GM12874 (cell line): ENCODE results near the gene PFKFB2.

Source experiments
- TF ChIP-seq, protein P1 (sequence below): IDR thresholded peaks from 2 replicates; pipeline ENCODE4 v1.5.1; 2011; ENCODE audit warnings: low read depth, mild to moderate bottlenecking, control low read depth, low read length, moderate library complexity; ENCODE audit not compliant: insufficient read depth

Gene PFKFB2

DNA sequence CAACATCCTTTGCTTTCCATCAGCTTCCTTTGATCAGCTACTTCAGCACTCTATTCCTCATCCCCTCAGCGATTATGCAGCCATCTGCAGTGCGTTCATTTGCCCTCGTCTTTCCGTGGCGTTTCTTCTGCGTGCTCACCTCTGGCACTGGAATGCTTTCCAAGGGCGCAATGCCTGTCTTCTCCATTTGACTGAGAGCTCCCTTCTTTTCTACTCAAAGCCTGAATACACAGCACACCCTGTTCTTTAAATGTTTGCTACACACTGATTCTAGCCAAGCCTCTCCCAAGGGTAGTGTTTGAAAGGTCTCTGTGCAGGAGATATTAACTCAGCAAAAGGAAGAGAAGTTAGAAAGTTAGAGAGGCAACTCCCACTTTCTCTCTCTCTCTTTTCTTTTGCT lies 43.1 kb upstream of the PFKFB2 start:
- TF ChIP-seq, protein P1, sequence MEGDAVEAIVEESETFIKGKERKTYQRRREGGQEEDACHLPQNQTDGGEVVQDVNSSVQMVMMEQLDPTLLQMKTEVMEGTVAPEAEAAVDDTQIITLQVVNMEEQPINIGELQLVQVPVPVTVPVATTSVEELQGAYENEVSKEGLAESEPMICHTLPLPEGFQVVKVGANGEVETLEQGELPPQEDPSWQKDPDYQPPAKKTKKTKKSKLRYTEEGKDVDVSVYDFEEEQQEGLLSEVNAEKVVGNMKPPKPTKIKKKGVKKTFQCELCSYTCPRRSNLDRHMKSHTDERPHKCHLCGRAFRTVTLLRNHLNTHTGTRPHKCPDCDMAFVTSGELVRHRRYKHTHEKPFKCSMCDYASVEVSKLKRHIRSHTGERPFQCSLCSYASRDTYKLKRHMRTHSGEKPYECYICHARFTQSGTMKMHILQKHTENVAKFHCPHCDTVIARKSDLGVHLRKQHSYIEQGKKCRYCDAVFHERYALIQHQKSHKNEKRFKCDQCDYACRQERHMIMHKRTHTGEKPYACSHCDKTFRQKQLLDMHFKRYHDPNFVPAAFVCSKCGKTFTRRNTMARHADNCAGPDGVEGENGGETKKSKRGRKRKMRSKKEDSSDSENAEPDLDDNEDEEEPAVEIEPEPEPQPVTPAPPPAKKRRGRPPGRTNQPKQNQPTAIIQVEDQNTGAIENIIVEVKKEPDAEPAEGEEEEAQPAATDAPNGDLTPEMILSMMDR: no peak

- TF ChIP-seq, protein P1: no peak
Measured at GRCh38 chr1:207010726-207011125, 42.3 kb upstream of the PFKFB2 start.

GRCh38 chr1:207013321-207014085 lies 39.6 kb upstream of the PFKFB2 start:
- TF ChIP-seq, protein P1: no peak

DNA sequence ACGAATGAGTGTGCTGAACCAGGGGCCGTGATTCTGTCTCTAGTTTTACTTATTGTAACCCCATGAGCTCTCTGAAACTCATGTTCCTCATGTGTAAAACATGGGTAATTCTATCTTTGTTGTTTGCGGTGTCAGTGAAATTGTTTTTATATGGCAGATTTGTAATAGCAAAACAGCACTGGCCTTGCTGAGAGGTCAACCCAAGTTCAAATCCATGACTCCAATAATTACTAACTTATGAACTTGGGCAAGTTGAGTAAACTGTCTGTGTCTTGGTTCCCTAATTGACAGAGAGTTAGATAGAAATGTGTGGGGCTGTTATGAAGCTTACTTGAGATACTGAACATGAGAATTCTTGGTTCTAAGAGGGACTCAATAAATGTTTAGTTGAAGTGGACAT lies 38.3 kb upstream of the PFKFB2 start:
- TF ChIP-seq, protein P1: no peak

DNA sequence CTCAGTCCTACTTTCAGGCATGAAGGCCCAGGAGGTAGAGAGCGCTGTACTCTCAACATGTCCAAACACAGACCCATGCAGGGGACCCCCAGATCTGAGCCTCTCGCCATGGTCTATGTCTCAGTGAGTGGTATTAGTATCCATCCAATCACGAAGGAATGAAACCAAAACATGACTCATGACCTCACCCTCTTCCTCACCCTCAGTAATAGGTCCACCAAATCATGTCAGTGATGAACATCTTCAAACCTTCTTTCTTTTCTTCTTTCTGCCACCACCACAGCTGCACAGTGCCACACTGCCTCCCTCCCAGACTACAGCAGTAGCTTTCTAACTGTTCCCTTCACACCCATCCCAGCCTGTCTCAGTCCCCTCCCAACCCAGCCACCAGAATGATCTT lies 37.3 kb upstream of the PFKFB2 start:
- TF ChIP-seq, protein P1: no peak

- TF ChIP-seq, protein P1: no peak
Measured at GRCh38 chr1:207017615-207018559, 35.2 kb upstream of the PFKFB2 start.

- TF ChIP-seq, protein P1: no peak
Measured at GRCh38 chr1:207018707-207019106, 34.4 kb upstream of the PFKFB2 start.
